Measurements from ENCODE around the gene NUP210. TPM values are rescaled to one million over a fixed set of nuclear protein-coding genes. Genes with fewer than 3 reads are reported as not detected.

NUP210 gene
- total RNA-seq, 4 donors from 2014 or later: 1.7 to 3.6 (median 2.7) TPM

DNA sequence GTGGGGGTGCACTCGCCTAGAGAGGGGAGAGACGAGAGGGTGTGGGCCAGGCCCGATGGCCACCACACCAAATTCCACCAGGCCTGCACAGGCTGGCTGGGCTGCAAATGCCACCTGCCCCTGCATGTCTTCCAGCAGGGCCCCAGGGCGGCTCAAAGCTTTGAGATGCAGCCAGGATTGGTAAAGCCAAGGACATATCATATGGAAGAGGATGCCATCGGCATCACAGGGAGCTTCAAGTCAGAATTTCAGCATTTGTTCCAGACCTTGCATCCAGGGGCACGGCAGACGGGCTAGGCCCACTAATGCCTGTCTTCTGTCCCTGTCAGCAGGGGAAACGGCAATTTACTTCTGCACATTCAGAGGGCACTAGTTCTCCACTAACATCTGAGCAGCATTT is 97.8 kb downstream of the NUP210 start:
- Histone ChIP-seq H3K4me3 (no peak overlapping the region), H3K27me3 (no peaks in the 10 kb centered on the region), H3K4me1 (no peaks in the 10 kb centered on the region), H3K36me3 (peaks cover 0 to 17% of the 10 kb centered on the region in 2 donors), H3K27ac (no peak overlapping the region), H3K9me3 (no peaks in the 10 kb centered on the region)
- intact Hi-C loops (cut with DNase I; ENCODE audit: low total_unique reads): no loop called here
- TF ChIP-seq POLR2A (IDR thresholded peaks at IDR 0.05): no peak
- TF ChIP-seq, protein P1, sequence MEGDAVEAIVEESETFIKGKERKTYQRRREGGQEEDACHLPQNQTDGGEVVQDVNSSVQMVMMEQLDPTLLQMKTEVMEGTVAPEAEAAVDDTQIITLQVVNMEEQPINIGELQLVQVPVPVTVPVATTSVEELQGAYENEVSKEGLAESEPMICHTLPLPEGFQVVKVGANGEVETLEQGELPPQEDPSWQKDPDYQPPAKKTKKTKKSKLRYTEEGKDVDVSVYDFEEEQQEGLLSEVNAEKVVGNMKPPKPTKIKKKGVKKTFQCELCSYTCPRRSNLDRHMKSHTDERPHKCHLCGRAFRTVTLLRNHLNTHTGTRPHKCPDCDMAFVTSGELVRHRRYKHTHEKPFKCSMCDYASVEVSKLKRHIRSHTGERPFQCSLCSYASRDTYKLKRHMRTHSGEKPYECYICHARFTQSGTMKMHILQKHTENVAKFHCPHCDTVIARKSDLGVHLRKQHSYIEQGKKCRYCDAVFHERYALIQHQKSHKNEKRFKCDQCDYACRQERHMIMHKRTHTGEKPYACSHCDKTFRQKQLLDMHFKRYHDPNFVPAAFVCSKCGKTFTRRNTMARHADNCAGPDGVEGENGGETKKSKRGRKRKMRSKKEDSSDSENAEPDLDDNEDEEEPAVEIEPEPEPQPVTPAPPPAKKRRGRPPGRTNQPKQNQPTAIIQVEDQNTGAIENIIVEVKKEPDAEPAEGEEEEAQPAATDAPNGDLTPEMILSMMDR (IDR thresholded peaks at IDR 0.05 in 4 of 5, conservative IDR thresholded peaks at IDR 0.05 in 1 of 5): no peak
- no peak for ATAC-seq
- in situ Hi-C loops (cut with MboI; ENCODE audit: low sequenced_read_pairs in 4 of 4): no loop called here
- no peak for DNase-seq

DNA sequence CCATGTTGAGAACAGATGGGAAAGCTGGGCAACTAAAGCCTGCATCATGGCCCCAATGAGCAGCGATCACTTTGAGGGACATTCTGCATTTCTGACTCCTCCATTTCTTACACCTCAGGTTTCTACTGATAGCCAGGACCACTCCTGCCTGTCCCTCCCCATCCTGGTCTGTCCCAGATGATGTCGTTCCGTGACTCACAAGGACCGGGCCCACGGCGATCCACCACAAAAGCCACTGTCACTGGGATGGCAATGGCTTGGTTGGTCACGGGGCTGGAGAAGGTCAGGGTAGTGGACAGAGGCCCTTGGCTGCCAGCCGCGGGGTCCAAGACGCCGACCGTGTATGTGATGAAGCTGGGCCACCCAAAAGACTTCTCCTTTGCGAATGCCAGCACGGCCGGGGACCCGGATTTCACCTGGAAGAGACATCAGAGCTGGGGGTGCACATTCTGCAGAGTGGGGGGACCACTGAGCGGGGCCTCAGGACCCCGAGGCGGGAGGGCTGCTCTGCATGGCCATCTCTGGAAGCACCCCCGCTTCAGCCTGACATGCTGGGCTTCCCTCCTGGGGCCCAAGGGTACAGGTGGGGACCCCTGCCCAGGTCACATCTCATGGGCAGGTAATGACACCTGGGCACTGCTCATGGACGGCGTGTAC is 100.4 kb downstream of the NUP210 start:
- in situ Hi-C loops (cut with MboI; ENCODE audit: low sequenced_read_pairs in 4 of 4) (no loop called here), intact Hi-C loops (cut with DNase I; ENCODE audit: low total_unique reads) (no loop called here)
- no peak overlapping the region for H3K4me3 ChIP-seq
- DNase-seq (no peak), ATAC-seq (no peak)
- TF ChIP-seq POLR2A (IDR thresholded peaks at IDR 0.05): no peak
- TF ChIP-seq, protein P1 (IDR thresholded peaks at IDR 0.05 in 4 of 5, conservative IDR thresholded peaks at IDR 0.05 in 1 of 5): no peak
- H3K27ac ChIP-seq: no peak overlapping the region
- H3K9me3 ChIP-seq: no peaks in the 10 kb centered on the region
- no peaks in the 10 kb centered on the region for H3K4me1 ChIP-seq
- H3K27me3 ChIP-seq: no peaks in the 10 kb centered on the region
- peaks cover 0 to 12% of the 10 kb centered on the region in 2 donors for H3K36me3 ChIP-seq

DNA sequence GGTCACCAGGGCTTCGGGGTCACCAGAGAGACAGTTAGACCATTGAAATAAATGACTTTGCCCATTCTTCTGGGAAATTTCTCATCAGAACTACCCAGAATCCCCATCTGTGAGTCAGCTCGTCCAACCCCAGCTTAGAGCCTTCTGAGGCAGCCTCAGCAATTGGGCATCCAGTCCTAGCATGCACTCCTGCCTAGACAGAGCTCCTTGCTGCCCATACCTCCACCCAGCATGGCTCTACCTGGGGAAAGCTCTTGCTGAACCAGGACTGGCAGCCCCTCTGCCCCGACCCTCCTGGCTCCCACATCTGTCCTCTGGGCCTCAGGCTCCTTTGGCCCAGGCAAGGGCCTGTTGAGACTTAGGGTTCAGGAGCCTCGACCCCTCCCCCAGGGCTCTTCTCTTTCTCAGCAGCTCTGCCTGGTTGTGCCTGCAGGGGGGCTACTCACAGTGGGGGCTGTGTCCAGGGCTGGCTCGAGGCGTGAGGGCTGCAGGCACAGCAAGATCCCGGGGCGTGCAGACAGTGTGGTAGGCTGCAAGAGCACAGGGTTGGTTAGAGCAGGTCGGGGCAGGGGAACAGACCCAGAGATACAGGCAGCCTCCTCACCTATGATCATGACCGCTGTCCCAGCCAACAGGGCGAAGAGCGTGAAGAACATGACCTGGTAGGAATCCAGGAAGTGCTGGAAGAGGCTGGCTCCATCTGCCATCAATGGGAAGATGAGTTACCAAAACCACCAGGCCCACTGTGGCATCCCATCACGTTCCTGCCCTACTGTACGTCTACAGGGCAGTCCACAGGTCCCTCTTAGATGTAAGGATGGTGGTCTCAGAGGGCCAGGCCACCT is 101.3 kb downstream of the NUP210 start:
- ATAC-seq (no peak), DNase-seq (no peak)
- H3K4me3 ChIP-seq: no peak overlapping the region
- no peaks in the 10 kb centered on the region for H3K27me3 ChIP-seq
- intact Hi-C loops (cut with DNase I; ENCODE audit: low total_unique reads): no loop called here
- TF ChIP-seq, protein P1 (IDR thresholded peaks at IDR 0.05 in 4 of 5, conservative IDR thresholded peaks at IDR 0.05 in 1 of 5): no peak
- TF ChIP-seq POLR2A (IDR thresholded peaks at IDR 0.05): no peak
- in situ Hi-C loops (cut with MboI; ENCODE audit: low sequenced_read_pairs in 4 of 4): no loop called here
- H3K9me3 ChIP-seq: no peaks in the 10 kb centered on the region
- H3K36me3 ChIP-seq: peaks cover 0 to 12% of the 10 kb centered on the region in 2 donors
- H3K27ac ChIP-seq: no peak overlapping the region
- no peaks in the 10 kb centered on the region for H3K4me1 ChIP-seq

- no peaks in the 10 kb centered on the region for H3K4me1 ChIP-seq
- DNase-seq (no peak), ATAC-seq (no peak)
- peaks cover 0 to 12% of the 10 kb centered on the region in 2 donors for H3K36me3 ChIP-seq
- H3K9me3 ChIP-seq: no peaks in the 10 kb centered on the region
- no peaks in the 10 kb centered on the region for H3K27me3 ChIP-seq
- TF ChIP-seq, protein P1 (IDR thresholded peaks at IDR 0.05 in 4 of 5, conservative IDR thresholded peaks at IDR 0.05 in 1 of 5): no peak
- TF ChIP-seq POLR2A (IDR thresholded peaks at IDR 0.05): no peak
- in situ Hi-C loops (cut with MboI; ENCODE audit: low sequenced_read_pairs in 4 of 4) (no loop called here), intact Hi-C loops (cut with DNase I; ENCODE audit: low total_unique reads) (no loop called here)
- no peak overlapping the region for H3K4me3 ChIP-seq
- H3K27ac ChIP-seq: no peak overlapping the region
Observed at GRCh38 chr3:13317596-13318320, 102.4 kb downstream of the NUP210 start.
